GM21528 (cell line): ENCODE results near the gene DSG3.

ENCODE experiments used
- ATAC-seq: cut with Tn5 transposase; IDR thresholded peaks from one replicate; pipeline ENCODE4 v1.9.1; 2021; ENCODE audit warnings: mild to moderate bottlenecking, moderate library complexity; ENCODE audit not compliant: unreplicated experiment, low FRiP score

Gene DSG3

GRCh38 chr18:31429623-31430022 lies 17.9 kb upstream of the DSG3 start:
- ATAC-seq = no peak

DNA sequence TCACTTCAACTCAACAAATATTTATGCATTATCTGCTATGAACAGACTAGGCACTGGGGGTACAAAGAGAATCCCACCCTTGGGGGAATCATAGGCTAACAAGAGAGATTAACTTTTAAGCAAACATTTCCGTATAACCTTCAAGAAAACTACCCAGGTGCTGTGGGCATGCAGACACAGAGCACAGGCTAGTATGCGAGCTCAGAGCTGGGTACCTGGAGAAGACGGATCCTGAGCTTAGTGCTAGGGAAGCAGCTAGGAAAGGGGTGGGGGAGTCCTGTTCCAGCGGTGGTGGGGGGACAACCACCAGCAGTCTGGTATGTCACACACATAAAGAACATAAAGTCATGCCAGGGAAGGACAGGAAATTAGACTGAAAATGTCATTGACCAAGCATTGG lies 17.5 kb upstream of the DSG3 start:
- no peak for ATAC-seq

- no peak for ATAC-seq
These were observed 17.0 kb upstream of the DSG3 start for GRCh38 chr18:31430554-31430953.

GRCh38 chr18:31432316-31432715 lies 15.2 kb upstream of the DSG3 start:
- ATAC-seq = no peak

- ATAC-seq = no peak
These were observed 10.7 kb upstream of the DSG3 start for GRCh38 chr18:31436825-31437224.

DNA sequence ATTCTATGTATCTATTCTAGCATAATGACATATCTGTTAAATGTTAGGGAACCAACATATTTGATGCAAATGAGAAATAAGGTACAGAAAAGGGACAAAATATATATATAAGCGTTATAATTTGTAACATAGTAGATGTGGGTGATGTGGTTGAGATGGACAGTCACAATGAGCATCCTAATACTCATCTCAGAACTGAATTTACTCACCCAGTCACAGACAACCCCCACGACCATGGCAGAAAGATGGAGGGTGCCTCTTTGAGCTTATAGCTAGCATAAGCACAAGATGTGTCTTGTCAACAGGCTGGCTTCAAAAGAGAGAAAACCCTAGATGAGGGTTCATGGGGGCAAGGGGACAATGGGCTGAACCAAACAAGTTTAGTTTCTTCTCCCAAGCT lies 9.1 kb upstream of the DSG3 start:
- no peak for ATAC-seq

DNA sequence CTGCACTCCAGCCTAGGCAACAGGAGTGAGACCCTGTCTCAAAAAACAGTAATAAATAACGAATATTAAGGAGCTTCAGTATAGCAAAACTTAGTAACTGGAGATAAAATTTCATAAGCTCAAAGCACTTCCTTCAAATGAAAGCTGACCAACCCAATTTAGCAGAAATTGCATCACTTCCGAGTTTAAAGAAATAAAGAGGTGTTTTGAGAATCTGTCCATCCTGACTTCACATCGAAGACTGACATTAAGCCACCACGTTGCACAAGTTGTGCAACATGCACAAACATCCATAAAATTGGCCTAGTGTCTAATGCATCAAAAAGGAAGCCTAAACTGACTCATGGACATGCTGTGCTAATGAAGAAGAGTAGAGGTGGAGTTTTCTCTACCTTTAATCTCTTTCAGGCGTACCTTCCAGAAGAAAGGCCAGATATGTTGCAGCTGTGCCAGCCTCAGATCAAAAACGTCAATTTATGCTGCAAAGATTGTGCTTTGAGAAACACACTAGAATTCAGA lies 7.7 kb upstream of the DSG3 start:
- no peak for ATAC-seq

DNA sequence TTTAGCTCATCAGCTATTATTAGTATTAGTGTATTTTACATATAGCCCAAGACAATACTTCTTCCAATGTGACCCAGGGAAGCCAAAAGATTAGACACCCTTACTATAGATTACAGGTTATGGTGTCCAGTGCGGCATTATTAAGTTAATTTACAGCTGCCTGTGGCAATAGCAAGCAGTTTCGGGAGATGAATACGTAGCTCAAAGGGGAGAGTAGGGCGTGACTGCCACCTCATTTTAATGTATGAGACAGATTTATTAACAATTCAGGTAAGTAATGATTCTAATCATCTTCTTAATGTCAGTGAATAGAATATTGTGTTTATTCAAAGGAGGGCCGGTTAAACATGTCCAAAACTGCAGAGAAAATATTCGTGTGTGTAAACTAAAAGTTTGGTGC lies 6.8 kb upstream of the DSG3 start:
- ATAC-seq = no peak

DNA sequence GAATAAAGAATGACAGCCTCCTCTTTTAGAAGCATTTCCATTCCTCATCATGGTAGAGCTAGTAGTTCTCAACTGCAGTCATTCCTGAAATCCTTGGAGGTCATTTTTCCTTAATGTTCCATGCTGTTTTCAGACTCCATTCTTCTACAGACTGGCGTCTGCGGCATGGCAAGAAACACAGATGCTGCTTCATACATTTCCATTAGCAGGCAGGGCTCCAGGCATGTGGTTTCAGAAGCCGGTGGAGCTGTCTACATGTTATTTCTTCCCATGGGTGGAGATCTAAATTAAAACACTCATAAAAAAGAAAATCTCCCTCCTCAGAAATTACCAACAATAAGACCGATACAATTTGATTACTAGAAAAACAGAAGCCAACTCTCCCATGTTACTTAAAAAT lies 6.0 kb upstream of the DSG3 start:
- no peak for ATAC-seq

DNA sequence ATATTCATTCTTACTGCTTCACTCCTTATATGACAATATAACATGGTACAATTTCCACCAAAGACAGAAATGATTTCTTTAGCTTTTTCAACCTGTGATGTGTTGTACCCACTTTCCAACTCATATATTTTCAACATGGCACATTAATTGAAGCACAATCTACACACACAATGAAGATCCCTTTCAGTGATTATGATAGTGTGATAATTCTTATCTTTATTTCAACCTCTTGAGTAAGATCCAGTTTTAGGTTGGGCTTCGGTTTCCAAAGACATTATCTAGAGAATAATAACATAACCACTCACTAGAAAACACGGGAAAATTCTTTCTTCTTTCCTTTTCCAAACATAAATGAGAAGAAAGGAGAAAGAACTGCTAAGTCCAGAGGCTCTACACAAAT lies 3.4 kb upstream of the DSG3 start:
- no peak for ATAC-seq

GRCh38 chr18:31445908-31446307 lies 1.6 kb upstream of the DSG3 start:
- ATAC-seq = no peak

DNA sequence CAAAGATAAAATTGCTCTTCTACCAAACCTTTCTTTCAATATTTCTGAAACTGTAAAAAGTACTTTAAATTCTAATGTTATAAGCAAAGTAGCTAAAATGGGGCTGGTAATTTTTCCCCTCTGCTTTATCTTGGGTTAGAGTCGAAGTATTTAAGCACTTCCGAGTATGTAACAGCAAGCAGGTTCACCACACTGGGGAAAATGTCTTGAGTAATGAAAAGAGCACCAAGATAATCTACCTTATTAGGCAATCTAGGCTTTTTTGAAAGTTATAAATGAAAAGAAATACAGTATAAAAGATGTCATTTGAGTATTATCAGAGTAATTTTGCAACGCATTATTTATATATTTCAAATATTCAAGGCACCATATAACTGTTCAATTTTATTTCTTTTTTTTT lies 687 bp upstream of the DSG3 start:
- ATAC-seq = no peak

DNA sequence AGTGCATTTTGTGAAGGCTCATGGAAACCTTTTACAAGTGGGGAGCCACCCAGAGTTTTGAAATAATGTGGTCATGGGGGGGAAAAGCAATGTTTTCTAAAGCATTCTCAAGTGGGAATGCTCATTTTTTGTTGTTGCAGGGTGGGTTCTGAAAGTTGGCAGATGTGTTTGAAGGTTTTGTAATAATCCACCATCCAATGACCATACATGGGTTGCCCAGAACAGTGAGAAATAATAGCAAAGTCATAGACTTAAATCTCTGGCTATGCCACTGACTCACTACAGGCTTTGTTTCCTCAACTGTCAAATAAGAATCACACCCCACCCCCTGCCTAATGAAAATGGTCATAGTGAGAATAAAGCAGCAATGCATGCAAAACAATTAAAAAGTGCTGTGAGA lies 2.9 kb downstream of the DSG3 start:
- no peak for ATAC-seq

- no peak for ATAC-seq
These were observed 4.1 kb downstream of the DSG3 start for GRCh38 chr18:31451625-31452024.

GRCh38 chr18:31454066-31454708 lies 6.6 kb downstream of the DSG3 start:
- no peak for ATAC-seq

DNA sequence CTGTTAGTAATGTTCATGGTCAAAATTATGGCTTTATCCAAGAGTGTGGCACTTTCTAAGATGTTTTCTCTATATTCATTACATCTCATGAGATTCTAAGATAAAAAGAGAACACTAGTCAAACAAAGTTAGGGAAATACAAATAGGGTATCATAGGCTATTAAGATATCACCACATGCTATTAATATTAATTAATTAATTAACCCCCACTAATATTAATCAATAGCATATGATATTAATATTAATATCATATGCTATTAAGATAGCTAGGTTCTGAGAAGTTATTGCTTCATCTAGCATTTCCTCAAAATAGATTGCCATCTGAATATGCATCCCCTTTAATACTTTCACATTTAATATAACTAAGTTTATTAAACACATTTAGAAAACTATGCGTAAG lies 22.1 kb downstream of the DSG3 start:
- no peak for ATAC-seq

GRCh38 chr18:31478688-31479087 lies 31.1 kb downstream of the DSG3 start:
- no peak for ATAC-seq

GRCh38 chr18:31482051-31482450 lies 34.5 kb downstream of the DSG3 start:
- ATAC-seq = no peak

DNA sequence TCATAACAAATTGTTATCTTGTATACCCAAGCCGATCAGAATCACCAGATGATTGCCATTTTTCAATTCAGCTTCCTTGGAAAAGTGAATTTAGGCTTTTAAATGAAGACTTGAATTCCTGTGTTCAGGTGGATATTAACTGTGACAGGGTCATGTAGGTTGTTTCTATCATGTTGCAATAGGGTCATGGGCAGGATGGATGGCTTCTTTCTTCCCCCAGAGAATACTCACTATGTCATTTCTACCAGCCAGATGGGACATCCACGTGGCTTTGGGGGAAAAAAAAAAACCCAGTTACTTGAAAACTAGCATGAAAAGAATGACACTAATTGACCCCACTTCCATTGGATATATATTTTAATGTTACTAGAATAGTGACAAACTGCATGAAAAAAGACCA lies 35.9 kb downstream of the DSG3 start:
- ATAC-seq = no peak

DNA sequence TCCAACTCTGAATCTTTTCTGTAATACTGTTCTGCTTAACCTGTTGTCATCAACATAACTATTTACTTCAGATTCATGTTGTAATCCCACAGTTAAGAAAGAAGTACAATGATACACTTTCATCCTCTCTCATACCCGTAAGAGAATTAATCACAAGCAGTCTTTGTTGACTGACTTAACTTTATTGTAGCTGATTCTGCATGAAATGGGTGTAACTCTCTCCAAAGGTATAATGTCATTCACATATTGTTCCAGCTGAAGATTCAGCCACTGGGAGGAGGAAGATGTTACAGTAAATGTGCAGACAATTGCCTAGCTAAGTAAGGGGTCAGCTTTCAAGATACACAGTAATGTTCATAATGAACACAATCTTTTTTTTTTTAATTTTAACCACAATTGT lies 36.9 kb downstream of the DSG3 start:
- ATAC-seq = no peak

DNA sequence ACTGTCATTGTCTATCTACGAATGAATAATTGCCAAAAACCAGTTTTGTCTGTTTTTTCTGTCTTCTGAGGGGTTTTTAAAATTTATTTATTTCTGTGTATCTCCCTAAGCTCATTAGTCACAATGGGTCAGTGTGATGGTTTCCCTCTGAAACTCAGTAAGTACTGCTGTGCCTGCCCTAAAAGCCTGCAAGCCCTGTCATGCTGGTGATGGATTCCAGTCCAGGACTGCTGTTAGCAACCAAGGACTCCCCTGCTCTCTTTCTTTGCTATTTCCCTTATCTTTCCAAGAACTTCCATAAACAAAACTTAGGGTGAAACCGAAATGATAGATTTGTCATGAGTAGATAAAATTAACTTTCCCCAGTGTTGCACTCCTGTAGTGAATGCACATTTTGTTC lies 38.6 kb downstream of the DSG3 start:
- no peak for ATAC-seq

DNA sequence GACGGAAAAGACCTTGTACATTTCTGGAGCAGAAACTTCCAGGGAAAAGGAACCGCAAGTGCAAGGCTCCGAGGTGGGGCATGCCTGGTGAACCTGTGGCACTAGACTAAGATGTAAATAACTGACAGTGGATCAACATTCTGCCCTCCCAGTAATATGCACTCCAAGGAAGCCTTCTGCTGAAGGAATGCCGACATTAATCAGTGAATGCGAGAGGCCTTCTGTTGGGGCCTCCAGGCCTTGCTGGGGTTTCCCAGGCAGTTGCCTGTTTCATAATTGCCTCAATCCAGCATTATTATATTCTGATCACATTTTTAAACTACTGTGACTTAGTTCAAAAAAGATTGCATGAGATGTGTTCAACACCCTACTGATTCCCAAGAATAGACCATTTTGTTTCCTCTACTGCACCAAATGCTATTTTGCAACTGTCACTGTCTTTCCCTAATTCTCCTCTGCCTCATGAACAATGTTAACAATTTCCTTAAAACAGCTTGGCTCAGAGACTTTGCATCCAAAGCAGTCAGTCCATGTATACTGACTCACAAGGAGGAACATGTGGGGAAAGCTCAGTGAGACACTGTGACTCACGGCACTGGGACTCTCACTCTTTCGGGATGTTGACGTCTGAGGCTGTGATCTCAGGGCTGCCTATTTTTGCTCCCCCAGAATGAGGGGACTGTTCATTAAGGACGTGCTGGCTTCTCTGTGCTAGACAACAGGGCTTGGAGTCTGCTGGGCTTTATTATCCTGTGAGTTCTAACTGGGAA lies 39.9 kb downstream of the DSG3 start:
- ATAC-seq = no peak
